ENCODE results near the gene HOMEZ. TPM values are rescaled to one million over a fixed set of nuclear protein-coding genes. Genes with fewer than 3 reads are reported as not detected.
"Not testable (repeated sequence)": the region's sequence is repeated elsewhere in the genome, so short reads cannot be mapped to it uniquely, and the experiment has no call there.

Gene HOMEZ
- total RNA-seq, 1 experiment from 2014 or later, result 6.2 TPM

- Mint-ChIP-seq H3K27ac (peak within 1 kb of the TSS; percentile 37 to 85 (median 49); a peak in 4 of 7 replicates), H3K4me1 (peaks cover 10 to 13% of the 10 kb centered on the region in 2 experiments), H3K36me3 (ENCODE audit: insufficient read depth in 1 of 3, low read depth in 3 of 3) (peaks cover 0 to 2% (median under 1%) of the 10 kb centered on the region in 3 experiments; a peak in 3 of 7 replicates), H3K9me3 (peaks cover 2% of the 10 kb centered on the region in 2 experiments), H3K27me3 (ENCODE audit: low read depth) (no peaks in the 10 kb centered on the region), H3K4me3 (peak within 1 kb of the TSS; percentile 55)
- Histone ChIP-seq H2AFZ (ENCODE audit: low read length) (peak within 1 kb of the TSS; percentile 63), H3K4me2 (ENCODE audit: insufficient read depth, insufficient read length, low read length) (peak within 1 kb of the TSS; percentile 70), H3K79me2 (ENCODE audit: insufficient read depth, low read length) (no peaks in the 10 kb centered on the region), H3K4me1 (ENCODE audit: insufficient read depth, low read length) (peaks cover 4% of the 10 kb centered on the region; the same call in 1 of the 2 replicates), H3T11ph (ENCODE audit: low read length) (peak within 1 kb of the TSS; percentile 73), H3K9ac (ENCODE audit: extremely low read depth, insufficient read length, low read length) (peak within 1 kb of the TSS; percentile 73), H2BK120ac (ENCODE audit: low read depth, low read length, poor library complexity, severe bottlenecking) (no peak within 1 kb of the TSS), H3K27me3 (ENCODE audit: insufficient read depth, low read length) (no peaks in the 10 kb centered on the region), H2BK5ac (ENCODE audit: insufficient read length, low read length) (no peak within 1 kb of the TSS), H3K56ac (ENCODE audit: insufficient read length, low read depth, low read length) (no peak within 1 kb of the TSS), H4K91ac (ENCODE audit: insufficient read length, low read depth, low read length) (no peak within 1 kb of the TSS), H3K23me2 (ENCODE audit: insufficient read length, low read depth, low read length, poor library complexity, severe bottlenecking) (peaks cover 4% of the 10 kb centered on the region), H2BK20ac (ENCODE audit: low read depth, low read length, poor library complexity, severe bottlenecking) (no peak within 1 kb of the TSS), H3K79me1 (ENCODE audit: insufficient read depth, low read depth, low read length, poor library complexity, severe bottlenecking) (no peaks in the 10 kb centered on the region), H4K8ac (replicated peaks; ENCODE audit: insufficient read length, low read depth, low read length) (no peak within 1 kb of the TSS), H3K14ac (ENCODE audit: insufficient read depth, low read length) (peak within 1 kb of the TSS; percentile 94; the same call in 1 of the 2 replicates), H3K27ac (ENCODE audit: insufficient read length, low read depth, low read length) (no peak within 1 kb of the TSS), H3K23ac (ENCODE audit: insufficient read length, low read depth, low read length) (no peak within 1 kb of the TSS), H2BK15ac (ENCODE audit: low read depth, low read length) (0 out of 2 replicates have a peak within 1 kb of the TSS, but pooled peaks have one; percentile 87), H3K4ac (ENCODE audit: low read depth, low read length) (no peak within 1 kb of the TSS), H4K20me1 (ENCODE audit: control insufficient read depth, insufficient read depth, insufficient read length) (no peaks in the 10 kb centered on the region), H2BK12ac (ENCODE audit: insufficient read length, low read depth, low read length) (no peak within 1 kb of the TSS), H3K9me3 (ENCODE audit: control insufficient read depth, low read depth, low read length) (no peaks in the 10 kb centered on the region), H3K18ac (ENCODE audit: insufficient read length, low read depth, low read length) (peak within 1 kb of the TSS; percentile 76), H2AK5ac (ENCODE audit: insufficient read length, low read length) (no peak within 1 kb of the TSS), H4K5ac (ENCODE audit: insufficient read length, low read depth, low read length) (no peak within 1 kb of the TSS)
- DNase-seq, result peak; percentile 95
- no CpG with 5 or more reads among the region's 39 CpGs for WGBS (ENCODE audit: extremely low coverage, insufficient read length, low lambda C conversion rate)
- TF ChIP-seq CTCF (conservative IDR thresholded peaks at IDR 0.05), result no peak
Measured at GRCh38 chr14:23237772-23238594, 47.9 kb downstream of the HOMEZ start, which contains the start of gene RNF212B. RNF212B (plus strand) TSS chr14:23237936; CDS start chr14:23240346, 2,410 bp downstream.

GRCh38 chr14:23232241-23232808, 53.6 kb downstream of the HOMEZ start:
- H3K27me3 Mint-ChIP-seq (ENCODE audit: low read depth), result not testable (repeated sequence)

More at GRCh38 chr14:23232241-23232808, 53.6 kb downstream of the HOMEZ start:
- H3K79me1 ChIP-seq (ENCODE audit: insufficient read depth, low read depth, low read length, poor library complexity, severe bottlenecking); H3K27ac Mint-ChIP-seq; H3K4me2 ChIP-seq (ENCODE audit: insufficient read depth, insufficient read length, low read length); H3K4ac ChIP-seq (ENCODE audit: low read depth, low read length); H2BK12ac ChIP-seq (ENCODE audit: insufficient read length, low read depth, low read length); H2BK5ac ChIP-seq (ENCODE audit: insufficient read length, low read length); H4K8ac ChIP-seq (replicated peaks; ENCODE audit: insufficient read length, low read depth, low read length); H3K23me2 ChIP-seq (ENCODE audit: insufficient read length, low read depth, low read length, poor library complexity, severe bottlenecking); H2BK15ac ChIP-seq (ENCODE audit: low read depth, low read length); DNase-seq; H2BK120ac ChIP-seq (ENCODE audit: low read depth, low read length, poor library complexity, severe bottlenecking); H2AFZ ChIP-seq (ENCODE audit: low read length); H3K27me3 ChIP-seq (ENCODE audit: insufficient read depth, low read length); H3K18ac ChIP-seq (ENCODE audit: insufficient read length, low read depth, low read length); H3K9ac ChIP-seq (ENCODE audit: extremely low read depth, insufficient read length, low read length); H3K9me3 ChIP-seq (ENCODE audit: control insufficient read depth, low read depth, low read length); H3K4me1 Mint-ChIP-seq; H4K20me1 ChIP-seq (ENCODE audit: control insufficient read depth, insufficient read depth, insufficient read length); H4K5ac ChIP-seq (ENCODE audit: insufficient read length, low read depth, low read length); H2BK20ac ChIP-seq (ENCODE audit: low read depth, low read length, poor library complexity, severe bottlenecking); H3K4me1 ChIP-seq (ENCODE audit: insufficient read depth, low read length); H3K79me2 ChIP-seq (ENCODE audit: insufficient read depth, low read length); H3K14ac ChIP-seq (ENCODE audit: insufficient read depth, low read length); H4K91ac ChIP-seq (ENCODE audit: insufficient read length, low read depth, low read length); H2AK5ac ChIP-seq (ENCODE audit: insufficient read length, low read length); H3K4me3 Mint-ChIP-seq; H3K56ac ChIP-seq (ENCODE audit: insufficient read length, low read depth, low read length); H3K23ac ChIP-seq (ENCODE audit: insufficient read length, low read depth, low read length); H3T11ph ChIP-seq (ENCODE audit: low read length); H3K27ac ChIP-seq (ENCODE audit: insufficient read length, low read depth, low read length): not testable (repeated sequence)
- Mint-ChIP-seq H3K36me3 (ENCODE audit: insufficient read depth in 1 of 3, low read depth in 3 of 3) (peaks cover 9 to 16% (median 15%) of the 10 kb centered on the region in 3 experiments), H3K9me3 (peaks cover 25% of the 10 kb centered on the region in 2 experiments)
- WGBS (ENCODE audit: extremely low coverage, insufficient read length, low lambda C conversion rate), result no CpG with 5 or more reads among the region's 38 CpGs
